Mucosa of gallbladder (tissue), 1 donor: ENCODE data around the gene CASP7. TPM values are rescaled to one million over a fixed set of nuclear protein-coding genes. Genes with fewer than 3 reads are reported as not detected.

ENCODE experiments used
- DNase-seq: peaks from one replicate; pipeline ENCODE4 v3.0.0-alpha.2; 2020; ENCODE audit warnings: low spot score
- total RNA-seq: library from RNA; stranded (reverse); gene quantifications from one replicate; pipeline ENCODE4 v1.2.1, GENCODE V29; 2021
- donor health status: DM: no; HTN: no; CAD: no.

The CASP7 gene
- total RNA-seq, 1 donor from 2014 or later = 26.2 TPM

DNA sequence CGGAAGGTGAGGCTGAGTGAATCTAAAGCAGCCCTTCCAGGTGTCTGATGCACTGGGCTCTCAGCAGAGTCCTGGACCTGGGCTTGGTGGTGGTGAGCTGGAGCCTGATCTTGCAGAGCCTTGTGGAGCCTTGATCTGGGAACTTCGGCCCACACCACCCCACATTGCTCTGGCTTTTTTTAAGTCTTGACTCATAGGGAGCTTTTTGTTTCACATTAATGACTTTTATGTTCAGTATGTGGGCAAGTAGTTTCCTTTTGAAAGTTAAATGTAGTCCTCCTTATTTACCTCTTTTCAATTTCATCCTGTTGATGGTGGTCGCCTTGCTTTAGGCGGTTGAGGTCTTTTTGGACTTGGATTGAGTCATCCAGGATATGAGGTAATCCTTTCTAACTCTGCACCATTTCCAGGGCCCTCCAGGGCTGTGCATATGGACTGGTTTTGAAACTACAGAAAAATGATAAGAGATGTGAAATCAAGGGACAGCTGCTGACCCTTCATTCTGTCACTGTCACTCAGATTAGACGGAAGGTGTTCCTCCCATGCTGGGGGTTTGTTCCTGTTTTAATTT, 12.9 kb upstream of the CASP7 start:
- no peak for DNase-seq

DNA sequence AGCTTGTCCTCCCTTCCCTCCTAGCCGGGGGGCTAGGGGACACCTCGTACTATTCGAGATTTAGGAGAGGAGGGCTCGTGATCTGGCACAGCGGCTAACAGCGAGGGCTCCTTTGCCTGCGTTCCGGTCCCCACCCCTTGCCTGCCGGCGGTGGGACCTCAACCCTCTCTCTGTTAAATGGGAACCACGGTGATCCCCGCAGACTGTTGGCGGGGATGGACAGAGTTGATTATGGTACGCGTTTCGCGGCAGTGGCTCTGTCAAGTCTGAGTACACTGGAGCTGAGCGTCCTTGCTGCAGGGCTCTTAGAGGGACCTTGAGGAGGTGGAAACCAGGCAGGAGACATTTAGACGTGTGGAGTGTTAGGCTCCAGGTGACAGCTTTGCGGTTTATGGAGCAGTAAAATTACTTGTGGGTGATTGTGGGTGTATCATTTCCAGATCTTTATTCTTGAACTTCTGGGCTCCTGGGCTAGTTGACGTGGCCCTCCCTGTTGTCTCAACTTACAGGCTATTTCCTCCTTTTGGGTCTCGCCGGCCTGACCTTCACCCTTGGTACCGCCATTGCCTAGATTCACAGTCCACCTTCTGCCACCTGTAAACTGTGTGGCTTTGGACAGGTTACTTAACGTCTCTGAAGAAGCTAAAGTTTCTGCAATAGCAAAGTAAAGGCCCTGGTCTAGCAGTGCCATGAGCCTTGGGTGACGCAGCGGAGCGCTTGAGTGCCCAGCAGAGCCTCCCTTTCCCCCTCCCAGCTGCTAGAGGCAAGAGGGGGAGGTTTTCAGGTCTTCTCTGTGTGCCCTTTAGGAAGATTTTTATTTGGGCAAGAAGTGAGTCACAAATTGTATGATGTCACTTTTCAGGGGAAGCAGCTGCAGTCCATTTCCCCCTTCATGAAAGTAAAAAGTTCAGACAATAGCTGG, 739 bp downstream of the CASP7 start:
- peak; percentile 20 for DNase-seq

DNA sequence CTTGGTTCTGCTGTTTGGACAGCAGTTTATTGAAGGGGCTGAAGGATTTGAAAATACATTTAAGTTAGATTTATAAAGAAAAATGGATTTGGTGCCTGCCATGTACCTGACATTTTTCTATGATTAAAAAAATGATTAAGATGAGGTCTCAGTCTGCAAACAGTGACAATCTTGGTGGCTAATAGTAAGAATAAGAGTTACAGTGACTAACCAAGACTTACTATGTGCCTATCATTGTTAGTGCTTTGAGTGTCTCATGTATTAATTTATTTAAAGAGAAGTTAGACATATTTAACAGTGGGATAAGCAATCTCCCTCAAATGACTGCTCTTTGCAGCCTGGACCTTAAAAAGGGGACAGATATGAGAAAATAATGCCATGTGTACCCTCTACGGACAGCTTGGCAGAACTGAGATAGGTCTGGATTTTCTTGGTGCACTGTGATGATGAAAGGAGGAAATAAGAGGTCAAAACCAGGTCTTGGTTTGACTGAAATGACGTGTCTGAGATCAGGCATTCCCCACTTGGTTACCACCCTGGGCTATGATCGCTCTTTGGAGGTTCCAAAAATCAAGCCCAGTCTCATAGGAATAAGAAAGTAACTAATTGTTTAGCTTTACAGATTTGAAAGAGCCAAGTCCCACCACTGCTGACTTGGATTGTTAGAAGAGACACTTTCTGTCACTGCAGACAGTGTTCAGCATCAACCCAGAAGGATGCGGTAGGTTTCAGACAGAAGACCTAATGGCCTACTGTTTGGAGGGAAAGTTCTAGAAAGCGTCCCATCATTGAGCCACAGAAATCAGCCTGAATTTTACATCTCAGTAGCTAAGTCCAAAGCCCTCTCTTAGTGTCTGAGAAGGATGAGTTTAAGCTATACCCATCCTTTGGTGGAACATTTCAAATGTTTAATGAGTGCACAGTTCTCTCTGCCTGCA, 2.1 kb downstream of the CASP7 start:
- no peak for DNase-seq

DNA sequence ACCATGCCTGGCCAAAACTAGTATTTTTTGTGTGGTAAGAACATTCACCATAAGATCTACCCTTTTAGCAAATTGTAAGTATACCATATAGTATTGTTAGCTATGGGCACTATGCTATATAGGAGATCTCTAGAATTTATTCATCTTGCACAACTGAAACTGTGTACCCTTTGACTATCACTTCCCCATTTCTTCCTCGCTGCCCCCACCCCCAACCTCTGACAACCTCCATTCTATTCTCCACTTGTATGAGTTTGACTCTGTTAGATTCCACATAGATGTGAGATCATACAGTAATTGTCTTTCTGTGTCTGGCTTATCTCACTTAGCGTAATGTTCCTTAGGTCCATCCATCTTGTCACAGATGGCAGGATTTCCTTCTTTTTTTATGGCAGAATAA, 3.6 kb downstream of the CASP7 start:
- no peak for DNase-seq

DNA sequence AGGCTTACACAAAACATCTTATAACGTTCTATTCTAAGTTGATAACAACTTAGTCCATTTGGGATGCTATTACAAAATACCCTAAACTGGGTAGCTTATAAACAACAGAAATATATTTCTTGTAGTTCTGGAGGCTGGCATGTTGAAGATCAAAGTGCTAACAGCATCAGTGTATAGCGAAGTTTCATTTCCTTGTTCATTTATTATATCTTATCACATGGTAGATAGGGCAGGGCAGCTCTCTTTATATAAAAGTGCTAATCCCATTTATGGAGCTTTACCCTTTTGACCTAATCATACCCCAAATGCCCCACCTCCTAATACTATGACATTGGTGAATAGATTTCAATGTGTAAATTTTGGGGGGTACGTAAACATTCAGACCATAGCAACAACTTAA, 6.3 kb downstream of the CASP7 start:
- DNase-seq = no peak

DNA sequence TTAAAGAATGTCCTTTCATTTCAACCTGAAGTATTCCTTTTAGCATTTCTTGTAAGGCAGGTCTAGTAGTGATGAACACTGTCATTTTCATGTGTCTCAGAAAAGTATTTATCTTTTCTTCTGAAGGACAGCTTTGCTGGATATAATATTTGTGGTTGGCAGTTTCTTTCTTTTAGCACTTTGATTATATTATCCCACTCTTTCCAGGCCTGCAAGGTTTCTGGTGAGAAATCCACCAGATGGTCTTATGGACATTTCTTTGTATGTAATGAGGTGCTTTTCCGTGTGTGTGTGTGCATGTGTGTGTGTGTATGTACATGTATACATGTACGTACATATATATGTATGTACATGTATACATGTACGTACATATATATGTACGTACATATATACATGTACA, 7.3 kb downstream of the CASP7 start:
- no peak for DNase-seq

DNA sequence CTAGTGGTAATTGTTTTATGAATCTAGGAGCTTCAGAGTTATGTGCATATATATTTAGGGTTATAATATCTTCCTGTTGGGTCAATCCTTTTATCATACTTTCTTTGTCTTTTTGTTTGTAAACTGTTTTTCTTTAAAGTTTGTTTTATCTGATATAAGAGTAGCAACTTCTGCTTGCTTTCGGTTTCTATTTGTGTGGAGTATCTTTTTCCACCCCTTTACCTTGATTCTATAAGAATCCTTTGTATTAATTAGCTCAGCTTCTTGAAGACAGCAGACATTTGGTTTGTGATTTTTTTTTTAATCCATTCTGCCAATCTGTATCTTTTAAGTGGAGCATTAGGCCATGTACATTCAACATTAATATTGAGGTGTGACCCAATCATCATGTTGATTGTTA, 9.3 kb downstream of the CASP7 start:
- DNase-seq = no peak

DNA sequence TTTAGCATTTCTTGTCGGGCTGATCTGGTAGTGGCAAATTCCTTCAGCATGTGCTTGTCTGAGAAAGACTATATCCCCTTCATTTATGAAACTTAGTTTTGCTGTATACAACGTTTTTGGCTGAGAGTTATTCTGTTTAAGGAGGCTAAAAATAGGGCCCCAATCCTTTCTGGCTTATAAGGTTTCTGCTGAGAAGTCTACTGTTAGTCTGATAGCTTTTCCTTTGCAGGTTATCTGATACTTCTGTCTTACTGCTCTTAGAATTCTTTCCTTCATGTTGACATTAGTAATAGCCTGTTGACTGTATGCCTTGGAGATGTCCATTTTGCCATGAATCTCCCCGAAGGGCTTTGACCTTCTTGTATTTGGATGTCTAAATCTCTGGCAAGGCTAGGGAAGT, 9.9 kb downstream of the CASP7 start:
- DNase-seq = no peak

DNA sequence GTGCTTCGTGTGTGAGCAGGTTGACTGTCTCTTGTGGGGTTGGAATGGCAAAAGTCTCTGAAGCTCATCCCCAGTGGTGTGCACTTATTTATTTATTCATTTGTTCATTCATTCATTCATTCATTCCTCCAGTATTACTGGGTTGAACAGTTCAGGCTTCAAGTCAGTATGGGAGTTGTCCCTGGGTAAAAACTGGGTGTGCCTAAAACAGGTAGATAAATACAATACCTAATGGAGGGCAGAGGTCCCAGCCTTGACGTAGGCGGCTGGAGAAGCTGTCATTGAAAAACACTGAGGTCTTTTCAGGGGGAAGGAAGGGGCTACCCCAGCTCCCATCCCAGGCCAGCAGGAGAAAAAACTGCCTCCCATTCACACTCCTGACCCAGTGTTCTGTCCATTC, 11.0 kb downstream of the CASP7 start:
- no peak for DNase-seq

DNA sequence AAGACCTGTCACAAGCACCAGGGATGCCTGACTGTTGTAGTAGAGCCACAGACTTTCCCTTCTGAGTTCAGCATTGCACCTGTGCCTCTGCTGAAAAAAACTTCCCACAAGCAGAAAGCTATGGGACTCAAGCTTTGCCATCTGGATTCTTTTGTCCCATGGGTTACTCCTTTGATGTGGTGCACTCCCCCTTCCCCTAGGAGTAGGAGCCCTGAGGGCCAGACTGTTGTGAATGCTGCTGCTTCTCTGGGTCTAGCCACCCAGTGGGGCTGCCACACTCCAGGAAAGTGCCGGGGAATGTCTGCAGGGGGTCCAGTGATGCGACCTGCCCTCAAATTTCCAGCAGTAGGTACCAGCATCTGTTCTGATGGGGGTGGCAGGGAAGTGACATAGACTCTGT, 11.7 kb downstream of the CASP7 start:
- no peak for DNase-seq

DNA sequence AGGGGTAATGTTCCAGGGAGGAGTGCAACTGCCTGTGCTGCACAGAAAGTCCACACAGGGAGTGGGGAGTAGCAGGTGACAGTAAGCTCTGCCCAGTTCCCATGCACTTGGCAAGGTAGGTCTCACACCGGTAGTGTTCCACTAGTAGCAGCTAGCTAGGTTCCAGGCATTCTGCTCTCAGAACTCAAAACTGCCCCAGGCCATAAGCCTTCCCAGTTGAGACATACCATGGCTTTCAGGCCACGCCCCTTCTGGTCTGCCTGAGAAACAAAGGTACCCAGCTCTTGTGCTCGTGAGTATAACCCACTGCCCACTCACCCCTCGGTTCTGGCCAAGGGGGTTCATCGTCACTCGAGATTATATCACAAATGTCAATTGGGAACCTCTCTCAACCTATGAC, 12.6 kb downstream of the CASP7 start:
- DNase-seq = no peak

DNA sequence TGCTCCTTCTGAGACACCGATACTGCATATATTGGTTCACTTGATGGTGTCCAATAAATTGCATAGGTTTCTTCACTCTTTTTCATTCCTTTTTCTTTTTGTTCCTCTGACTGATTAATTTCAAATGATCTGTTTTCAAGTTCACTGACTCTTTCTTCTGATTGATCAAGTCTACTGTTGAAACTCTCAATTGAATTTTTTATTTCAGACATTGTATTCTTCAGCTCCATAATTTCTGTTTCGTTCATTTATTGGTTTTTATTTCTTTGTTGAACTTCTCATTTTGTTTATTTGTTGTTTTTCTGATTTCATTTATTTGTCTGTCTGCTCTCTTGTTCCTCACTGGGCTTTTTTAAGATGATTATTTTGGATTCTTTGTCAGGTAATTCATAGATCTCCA, 13.6 kb downstream of the CASP7 start:
- no peak for DNase-seq

DNA sequence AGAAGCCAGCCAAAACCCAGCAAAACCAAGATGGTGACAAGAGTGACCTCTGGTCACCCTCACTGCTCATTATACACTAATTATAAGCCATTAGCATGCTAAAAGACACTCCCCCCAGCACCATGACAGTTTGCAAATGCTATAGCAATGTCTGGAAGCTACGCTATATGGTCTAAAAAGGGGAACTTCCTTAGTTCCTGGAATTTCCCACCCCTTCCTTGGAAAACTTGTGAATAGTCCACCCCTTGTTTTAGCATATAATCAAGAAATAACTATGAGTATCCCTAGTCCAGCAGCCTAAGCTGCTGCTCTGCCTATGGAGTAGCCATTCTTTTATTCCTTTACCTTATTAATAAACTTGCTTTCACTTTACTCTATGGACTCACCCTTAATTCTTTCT, 16.0 kb downstream of the CASP7 start:
- no peak for DNase-seq

DNA sequence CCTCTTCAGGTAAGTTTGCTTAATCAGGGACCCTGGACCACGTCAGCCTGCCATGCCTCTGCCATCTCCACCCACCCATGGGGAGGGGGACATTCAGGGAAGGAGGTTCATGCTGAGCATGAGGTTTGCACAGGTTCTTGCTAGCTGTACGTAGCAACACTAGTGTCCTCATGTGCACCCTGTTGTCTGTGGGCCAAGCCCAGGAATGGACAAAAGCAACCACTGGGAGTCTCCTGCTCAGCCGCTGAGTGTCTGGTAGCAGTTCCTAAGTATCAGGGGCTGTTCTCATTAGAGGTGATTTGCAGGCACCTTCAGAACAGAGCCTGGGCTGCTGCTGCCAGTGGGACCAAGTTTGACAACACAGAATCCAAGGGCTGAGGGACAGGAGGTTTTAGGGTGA, 17.9 kb downstream of the CASP7 start:
- no peak for DNase-seq

DNA sequence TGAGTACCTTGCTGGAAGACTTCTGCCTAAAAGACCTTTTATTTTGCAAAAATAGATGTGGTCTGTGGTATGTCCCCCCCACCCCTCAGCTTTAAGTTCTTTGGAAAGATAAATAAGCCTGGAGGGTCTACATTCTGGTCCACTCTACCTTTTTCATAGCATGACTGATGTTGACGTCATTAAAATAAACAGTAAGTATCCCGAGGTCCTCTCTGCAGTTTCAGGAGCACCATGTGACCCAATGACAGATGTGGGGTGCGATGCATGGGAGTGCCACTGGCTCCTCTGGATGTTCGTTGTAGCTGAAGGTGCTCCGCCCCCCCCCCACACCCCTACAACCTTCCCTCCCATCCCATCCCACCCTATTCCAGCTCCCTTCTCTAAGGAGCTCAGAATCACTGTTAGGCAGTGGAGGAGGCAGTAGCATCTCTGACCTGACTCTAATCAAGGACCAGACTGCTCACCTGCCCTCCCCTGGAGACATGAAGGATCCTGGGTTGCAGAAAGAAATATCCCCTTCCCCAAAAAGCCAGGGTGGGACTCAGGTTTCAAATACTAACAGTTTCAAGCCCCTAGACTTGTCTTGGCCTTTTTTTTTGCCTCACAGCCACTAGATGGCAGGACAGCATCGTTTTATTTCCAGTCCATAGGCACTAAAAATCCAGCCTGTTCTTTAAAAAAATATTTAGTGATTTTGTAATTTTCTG, 25.1 kb downstream of the CASP7 start:
- no peak for DNase-seq

DNA sequence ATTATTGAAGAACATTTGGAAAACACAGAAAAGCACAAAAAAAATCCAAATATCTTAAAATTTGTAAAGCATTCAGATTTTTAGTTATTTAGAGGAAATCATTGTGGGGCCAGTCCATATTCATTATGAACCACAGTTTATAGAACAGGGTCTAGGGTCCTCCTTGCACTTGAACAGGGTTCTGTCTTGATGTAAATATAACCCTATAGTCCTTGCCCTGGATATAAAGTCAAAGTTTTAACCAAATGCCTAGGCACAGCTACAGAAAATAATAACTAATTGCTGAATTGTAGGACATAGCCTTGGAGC, 25.6 kb downstream of the CASP7 start:
- no peak for DNase-seq

DNA sequence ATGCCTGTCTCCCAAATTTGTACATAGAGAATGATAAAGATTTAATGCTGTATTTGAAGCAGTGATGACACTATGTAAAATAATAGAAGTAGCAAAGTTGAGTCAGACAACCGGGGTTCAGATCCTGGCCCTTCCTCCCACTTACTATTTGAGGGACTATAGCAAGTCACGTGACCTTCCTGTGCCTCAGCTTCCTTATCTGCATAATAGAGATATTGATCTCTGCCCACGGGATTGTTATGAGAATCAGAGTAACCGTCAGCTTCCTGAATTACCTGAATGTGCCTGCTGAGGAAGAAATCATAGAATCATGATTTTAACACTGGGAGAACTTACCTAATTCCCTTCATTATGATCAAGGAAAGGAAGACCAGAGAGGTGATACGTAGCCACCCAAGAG, 26.9 kb downstream of the CASP7 start:
- DNase-seq = no peak

DNA sequence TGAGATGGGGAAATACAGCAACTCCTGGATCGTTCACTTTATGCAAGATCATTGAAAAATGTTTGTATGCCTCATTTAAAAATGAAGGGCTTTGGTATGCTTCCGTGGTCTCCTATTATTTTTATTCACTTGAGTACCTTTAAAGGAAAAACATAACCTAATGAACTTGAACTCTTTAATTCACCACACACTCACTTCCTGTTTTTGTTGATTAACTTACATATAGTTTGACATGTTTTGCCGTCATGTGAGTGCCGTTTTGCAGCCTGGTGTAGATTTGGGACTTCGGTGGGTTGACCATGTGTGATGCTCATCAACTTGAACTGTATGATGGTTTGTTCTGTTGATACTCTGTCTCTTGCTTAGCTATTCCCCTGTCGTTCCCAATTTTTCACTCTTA, 28.9 kb downstream of the CASP7 start:
- no peak for DNase-seq

DNA sequence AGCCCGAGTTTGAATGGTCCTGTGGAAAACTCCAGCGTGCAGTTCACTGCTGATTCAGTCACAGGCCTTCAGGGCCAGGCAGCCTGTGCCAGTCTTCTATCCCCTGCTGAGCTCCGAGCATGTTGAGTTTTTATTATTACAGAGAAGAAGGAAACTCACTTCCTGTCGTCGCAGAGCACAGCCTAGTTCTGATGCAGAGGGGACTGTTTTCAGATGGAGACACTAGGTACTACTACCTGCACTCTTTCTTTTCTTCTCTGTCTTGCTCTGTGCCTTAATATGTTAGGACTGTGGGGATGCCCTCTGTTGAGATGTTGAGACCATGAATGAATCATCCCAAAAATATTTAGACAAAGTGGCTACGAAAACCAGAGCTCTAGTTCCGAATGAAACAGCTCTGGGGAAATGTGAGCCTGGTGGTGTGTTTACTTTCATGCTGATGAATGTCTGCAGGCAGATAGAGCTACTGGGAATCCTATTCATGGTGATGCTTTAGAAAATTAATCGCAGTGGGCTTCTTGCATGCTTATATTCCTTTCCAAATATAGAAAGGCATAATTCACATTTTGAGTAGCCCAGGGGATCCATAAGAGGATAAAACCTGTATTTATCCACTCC, 29.6 kb downstream of the CASP7 start:
- DNase-seq = no peak

DNA sequence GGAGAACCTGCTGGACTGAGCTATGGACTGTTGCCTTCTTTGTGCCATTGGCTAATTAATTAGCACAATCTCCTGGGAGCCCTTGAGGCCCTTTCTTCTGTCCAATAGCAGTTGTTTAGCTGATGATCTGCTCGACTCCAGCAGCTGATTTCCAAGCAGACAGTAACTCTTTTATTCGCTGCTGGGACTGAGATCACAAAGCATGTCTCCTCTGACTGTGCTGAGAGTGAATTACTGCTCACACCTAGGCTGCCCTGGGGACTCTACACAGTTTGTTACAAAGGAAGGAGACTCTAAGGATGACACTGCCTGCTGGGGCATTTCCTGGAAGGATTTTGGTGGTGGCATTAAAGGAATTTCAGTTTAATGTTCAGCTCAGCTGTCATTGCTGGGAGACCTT, 31.4 kb downstream of the CASP7 start:
- DNase-seq = no peak

DNA sequence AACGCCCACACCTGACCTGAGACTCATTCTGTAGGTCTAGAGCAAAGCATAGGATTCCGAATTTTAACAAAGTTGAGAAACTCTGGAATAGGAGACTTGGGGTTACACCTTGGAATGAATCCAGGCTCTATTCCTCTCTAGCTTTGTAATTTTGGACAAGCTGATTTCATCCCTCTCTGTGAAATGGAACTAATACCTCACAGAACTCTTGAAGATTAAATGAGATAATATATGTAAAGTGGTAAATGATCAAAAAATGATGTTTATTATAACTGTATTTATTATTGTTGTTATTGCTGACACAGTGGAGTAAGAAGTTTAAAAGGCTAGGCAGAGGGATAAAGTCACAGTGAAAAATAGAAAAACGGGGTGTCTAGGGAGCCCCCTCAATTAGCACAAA, 32.3 kb downstream of the CASP7 start:
- no peak for DNase-seq
